ENCODE data around the gene AATK.

DNA sequence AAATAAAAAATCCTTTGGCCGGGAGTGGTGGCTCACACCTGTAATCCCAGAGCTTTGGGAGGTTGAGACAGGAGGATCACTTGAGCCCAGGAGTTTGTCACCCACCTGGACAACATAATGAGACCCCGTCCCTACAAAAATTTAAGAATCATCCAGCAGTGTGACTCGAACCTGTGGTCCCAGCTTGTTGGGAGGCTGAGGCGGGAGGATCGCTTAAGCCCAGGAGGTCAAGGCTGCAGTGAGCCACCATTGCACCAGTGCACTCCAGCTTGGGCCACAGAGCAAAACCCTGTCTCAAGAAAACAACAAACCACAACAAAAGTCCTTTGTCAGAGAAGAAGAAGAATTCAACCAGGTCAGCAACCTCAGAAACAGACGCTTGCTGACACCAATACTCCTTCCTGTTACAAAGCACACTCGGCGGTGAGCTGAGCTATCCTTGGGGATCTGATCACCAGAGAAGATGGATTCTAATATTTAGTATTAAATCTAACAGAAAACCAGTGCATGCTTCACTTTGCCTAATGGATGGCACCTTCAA is 13.7 kb downstream of the AATK start:
- TF ChIP-seq, protein P1, sequence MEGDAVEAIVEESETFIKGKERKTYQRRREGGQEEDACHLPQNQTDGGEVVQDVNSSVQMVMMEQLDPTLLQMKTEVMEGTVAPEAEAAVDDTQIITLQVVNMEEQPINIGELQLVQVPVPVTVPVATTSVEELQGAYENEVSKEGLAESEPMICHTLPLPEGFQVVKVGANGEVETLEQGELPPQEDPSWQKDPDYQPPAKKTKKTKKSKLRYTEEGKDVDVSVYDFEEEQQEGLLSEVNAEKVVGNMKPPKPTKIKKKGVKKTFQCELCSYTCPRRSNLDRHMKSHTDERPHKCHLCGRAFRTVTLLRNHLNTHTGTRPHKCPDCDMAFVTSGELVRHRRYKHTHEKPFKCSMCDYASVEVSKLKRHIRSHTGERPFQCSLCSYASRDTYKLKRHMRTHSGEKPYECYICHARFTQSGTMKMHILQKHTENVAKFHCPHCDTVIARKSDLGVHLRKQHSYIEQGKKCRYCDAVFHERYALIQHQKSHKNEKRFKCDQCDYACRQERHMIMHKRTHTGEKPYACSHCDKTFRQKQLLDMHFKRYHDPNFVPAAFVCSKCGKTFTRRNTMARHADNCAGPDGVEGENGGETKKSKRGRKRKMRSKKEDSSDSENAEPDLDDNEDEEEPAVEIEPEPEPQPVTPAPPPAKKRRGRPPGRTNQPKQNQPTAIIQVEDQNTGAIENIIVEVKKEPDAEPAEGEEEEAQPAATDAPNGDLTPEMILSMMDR (IDR thresholded peaks at IDR 0.05; ENCODE audit: poor library complexity), result no peak
- TF ChIP-seq EZH2 (IDR thresholded peaks at IDR 0.05; ENCODE audit: borderline replicate concordance), result no peak
- no peak for TF ChIP-seq EZH2phosphoT487 (IDR thresholded peaks at IDR 0.05; ENCODE audit: low read depth, severe bottlenecking, unreplicated experiment)

Data from hepatocyte (in vitro differentiated cells).